ENCODE results near the gene DENND4C. TPM values are rescaled to one million over a fixed set of nuclear protein-coding genes. Genes with fewer than 3 reads are reported as not detected.
"Not testable (repeated sequence)": the region's sequence is repeated elsewhere in the genome, so short reads cannot be mapped to it uniquely, and the experiment has no call there.

Gene DENND4C
- total RNA-seq, 3 donors from 2014 or later = 54.7 to 93.0 (median 72.3) TPM

- no peak for TF ChIP-seq CTCF (IDR thresholded peaks at IDR 0.05)
- DNase-seq = no peak
- H3K36me3 ChIP-seq (ENCODE audit: low read depth) = no peaks in the 10 kb centered on the region
- intact Hi-C loops (cut with DNase I, micrococcal nuclease) = no loop called here
- no peak for ATAC-seq
- H3K4me1 ChIP-seq (ENCODE audit: low read depth) = peaks cover 8% of the 10 kb centered on the region
- H3K9me3 ChIP-seq = no peaks in the 10 kb centered on the region
- no peak overlapping the region for H3K4me3 ChIP-seq
Measured at GRCh38 chr9:19410594-19410993, 180.1 kb downstream of the DENND4C start.

GRCh38 chr9:19411316-19411715 is 180.8 kb downstream of the DENND4C start:
- no peak for DNase-seq
- no peak for ATAC-seq
- Histone ChIP-seq H3K36me3 (ENCODE audit: low read depth) (no peaks in the 10 kb centered on the region), H3K9me3 (no peaks in the 10 kb centered on the region), H3K4me3 (no peak overlapping the region), H3K4me1 (ENCODE audit: low read depth) (peaks cover 8% of the 10 kb centered on the region)
- TF ChIP-seq CTCF (IDR thresholded peaks at IDR 0.05) = no peak
- intact Hi-C loops (cut with DNase I, micrococcal nuclease) = no loop called here

GRCh38 chr9:19413456-19413855 is 183.0 kb downstream of the DENND4C start:
- H3K36me3 ChIP-seq (ENCODE audit: low read depth); H3K4me3 ChIP-seq; ATAC-seq; H3K4me1 ChIP-seq (ENCODE audit: low read depth); DNase-seq; H3K9me3 ChIP-seq; intact Hi-C loops (cut with DNase I, micrococcal nuclease): not testable (repeated sequence)

GRCh38 chr9:19416143-19416542 is 185.7 kb downstream of the DENND4C start:
- TF ChIP-seq CTCF (IDR thresholded peaks at IDR 0.05) = no peak
- intact Hi-C loops (cut with DNase I, micrococcal nuclease) = no loop called here
- ATAC-seq (no peak), DNase-seq (no peak)
- H3K4me1 ChIP-seq (ENCODE audit: low read depth) = no peaks in the 10 kb centered on the region
- no peaks in the 10 kb centered on the region for H3K9me3 ChIP-seq
- no peak overlapping the region for H3K4me3 ChIP-seq
- no peaks in the 10 kb centered on the region for H3K36me3 ChIP-seq (ENCODE audit: low read depth)

- ATAC-seq = peak; percentile 91
- Histone ChIP-seq H3K4me1 (ENCODE audit: low read depth) (no peaks in the 10 kb centered on the region), H3K9me3 (no peaks in the 10 kb centered on the region), H3K36me3 (ENCODE audit: low read depth) (no peaks in the 10 kb centered on the region), H3K4me3 (no peak overlapping the region)
- DNase-seq = no peak
- TF ChIP-seq CTCF (IDR thresholded peaks at IDR 0.05) = no peak
- intact Hi-C loops (cut with DNase I, micrococcal nuclease) = no loop called here
Measured at GRCh38 chr9:19420877-19421276, 190.4 kb downstream of the DENND4C start.

Other genes starting within 250 kb of the DENND4C start
- gene SAXO1, start 197.5 kb upstream of the DENND4C start, total RNA-seq = under 1 TPM; 0.06 to 0.29 (median 0.24) TPM
- 10 to 100 TPM; 56.5 to 83.3 (median 59.4) TPM for gene RRAGA, start 181.3 kb upstream of the DENND4C start, total RNA-seq
- gene HAUS6, start 127.8 kb upstream of the DENND4C start, total RNA-seq = 1 to 10 TPM; 4.8 to 9.6 (median 8.8) TPM
- gene PLIN2, start 103.2 kb upstream of the DENND4C start, total RNA-seq = 10 to 100 TPM; 33.5 to 52.4 (median 48.4) TPM
- gene RPS6, start 149.5 kb downstream of the DENND4C start, total RNA-seq = 1,000 to 10,000 TPM; 1,587 to 1,905 (median 1,789) TPM
- gene ACER2, start 178.3 kb downstream of the DENND4C start, total RNA-seq = 10 to 100 TPM in 2 of 3 donors, 1 to 10 TPM in 1; 5.3 to 11.5 (median 11.1) TPM

All from mucosa of descending colon (tissue), 3 donors.